GM21737 (cell line): ENCODE measurements around the gene FBXW8.

Experiments
- ATAC-seq: cut with Tn5 transposase; IDR thresholded peaks from one replicate; pipeline ENCODE4 v1.9.1; 2021; ENCODE audit warnings: mild to moderate bottlenecking, moderate library complexity; ENCODE audit not compliant: unreplicated experiment

The FBXW8 gene

DNA sequence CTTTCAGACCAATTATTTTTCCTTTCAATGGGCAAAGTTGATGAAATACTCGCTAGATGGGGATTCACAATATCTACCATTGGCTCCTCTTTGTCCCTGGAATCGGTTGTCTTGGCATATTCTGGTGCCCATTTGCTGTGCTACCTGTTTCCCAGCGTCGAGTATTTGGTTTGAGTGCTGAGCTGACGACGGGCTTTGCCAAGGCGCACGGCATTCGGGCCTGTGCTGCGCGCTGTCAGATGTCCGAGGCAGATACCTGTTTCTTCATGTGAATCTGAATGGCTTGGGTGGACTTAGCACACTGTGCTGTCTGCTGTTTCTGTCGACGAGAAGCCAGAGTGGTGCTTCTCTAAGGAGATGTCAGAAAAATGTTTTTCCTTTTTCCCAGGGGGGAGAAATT, 107.5 kb downstream of the FBXW8 start:
- ATAC-seq = no peak

DNA sequence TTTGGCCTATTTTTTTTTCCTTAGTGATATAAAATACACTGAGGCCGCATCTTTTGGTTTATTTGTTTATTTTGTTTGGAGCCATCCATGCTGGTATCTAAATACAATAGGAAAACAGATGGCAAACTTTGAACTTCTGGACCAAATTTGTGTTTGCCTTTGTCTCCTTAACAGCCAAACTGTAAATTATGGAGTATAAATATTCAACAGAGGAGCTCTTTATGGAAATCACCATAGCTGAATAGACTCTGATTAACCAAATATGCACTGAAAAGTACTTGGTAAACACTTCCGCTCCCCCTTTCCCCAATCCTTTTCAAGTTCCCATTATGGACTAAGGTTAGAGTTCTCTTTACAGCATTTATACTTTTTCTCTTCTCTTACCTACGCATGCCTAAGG, 107.9 kb downstream of the FBXW8 start:
- no peak for ATAC-seq

DNA sequence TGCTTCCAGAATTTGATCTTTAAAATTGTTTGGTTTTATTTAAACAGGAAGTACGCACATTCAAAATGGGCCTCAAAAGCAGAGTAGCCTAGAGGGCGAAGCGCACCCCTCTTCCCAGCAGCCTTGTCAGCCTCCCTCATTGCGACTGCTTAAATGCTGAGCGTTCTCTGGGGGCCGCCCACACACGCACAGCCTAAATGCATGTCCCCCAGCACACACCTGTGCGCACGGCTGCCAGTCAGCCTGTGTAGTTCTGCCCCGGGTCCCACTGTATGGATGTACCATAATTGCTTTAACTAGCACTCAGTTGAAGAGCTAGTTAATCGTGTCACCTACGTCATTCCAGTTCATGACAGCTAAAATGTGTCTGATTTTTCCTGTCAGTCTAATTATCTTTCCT, 109.1 kb downstream of the FBXW8 start:
- ATAC-seq = no peak

DNA sequence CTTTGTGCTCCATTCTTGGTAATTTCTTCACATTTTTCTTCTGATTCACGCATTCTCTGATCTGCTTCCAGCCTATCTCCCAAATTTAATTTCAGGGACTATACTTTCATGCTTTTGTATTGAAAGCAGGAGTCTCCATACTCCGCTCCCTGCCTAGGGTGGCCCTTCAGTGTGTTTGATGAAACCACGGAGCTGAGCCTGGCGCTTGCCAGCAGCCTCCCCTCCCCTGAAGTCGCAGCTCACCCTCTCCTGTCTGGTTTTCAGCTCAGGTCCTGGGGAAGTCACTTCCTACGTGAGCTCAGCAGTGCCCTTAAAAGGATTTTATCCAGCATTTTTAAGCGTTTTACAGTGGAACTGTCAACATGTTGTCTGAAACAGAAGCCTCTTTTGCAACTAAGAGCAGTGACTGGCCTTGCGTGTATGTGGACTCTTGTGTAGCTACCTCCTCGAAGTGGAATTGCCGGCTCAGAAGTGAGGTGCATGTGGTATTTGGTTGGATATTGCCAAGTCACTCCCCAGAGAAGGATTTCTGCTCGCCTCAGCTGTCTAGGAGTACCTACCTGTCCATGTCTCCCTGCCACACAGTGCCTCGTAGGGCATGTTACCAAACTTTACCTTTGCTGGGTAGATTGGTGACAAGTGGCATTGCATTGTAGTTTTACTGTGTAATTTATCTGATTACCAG, 109.9 kb downstream of the FBXW8 start:
- ATAC-seq = no peak

DNA sequence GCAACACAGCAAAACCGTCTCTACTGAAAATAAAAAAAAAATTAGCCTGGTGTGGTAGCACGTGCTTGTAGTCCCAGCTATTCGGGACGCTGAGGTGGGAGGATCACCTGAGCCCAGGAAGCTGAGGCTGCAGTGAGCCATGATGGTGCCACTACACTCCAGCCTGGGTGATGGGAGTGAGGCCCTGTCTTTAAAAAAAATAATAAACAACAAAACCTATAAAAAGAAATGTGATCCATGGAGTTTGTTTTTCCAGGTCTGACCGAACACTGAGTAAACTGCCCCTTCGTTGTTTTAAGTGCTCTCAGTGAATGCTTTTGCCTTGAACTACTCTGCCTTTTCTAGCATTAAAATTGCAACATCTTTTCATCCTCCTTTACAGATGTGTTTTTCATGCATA, 111.7 kb downstream of the FBXW8 start:
- no peak for ATAC-seq

- no peak for ATAC-seq
Measured at GRCh38 chr12:117023998-117024960, 113.5 kb downstream of the FBXW8 start.

- no peak for ATAC-seq
Measured at GRCh38 chr12:117024961-117025480, 114.3 kb downstream of the FBXW8 start.

DNA sequence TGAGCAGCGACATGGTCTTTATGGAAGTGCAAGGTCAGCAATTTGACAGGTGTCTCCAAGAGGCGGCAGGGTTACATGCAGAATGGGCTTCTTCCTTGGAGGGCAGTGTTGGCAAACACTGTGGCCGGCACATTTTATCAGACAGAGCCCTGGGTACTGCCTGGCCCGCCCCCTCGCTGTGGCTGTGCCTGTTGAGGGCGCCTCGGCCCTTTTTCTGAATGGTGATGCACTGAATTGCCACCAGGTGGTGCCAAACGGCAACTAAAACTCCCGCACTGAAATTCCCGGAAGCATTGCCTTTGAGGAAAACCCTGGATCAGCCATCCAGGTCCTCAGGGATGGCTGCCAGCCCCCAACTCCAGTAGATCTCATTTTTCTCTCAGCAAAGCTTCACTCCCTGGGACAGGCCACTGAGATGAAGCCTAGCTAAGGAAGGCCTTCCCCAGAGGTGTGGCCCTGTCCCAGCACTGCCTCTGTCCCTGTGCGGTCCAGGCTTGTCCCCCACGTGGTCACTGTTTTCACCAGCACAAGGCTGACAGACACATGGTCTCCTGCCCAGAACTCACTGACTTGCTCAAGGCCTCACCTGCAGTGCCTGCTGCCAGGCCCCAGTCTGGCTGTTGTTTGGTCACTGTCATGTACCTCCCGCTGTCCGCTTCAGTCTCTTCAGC, 114.9 kb downstream of the FBXW8 start:
- no peak for ATAC-seq

DNA sequence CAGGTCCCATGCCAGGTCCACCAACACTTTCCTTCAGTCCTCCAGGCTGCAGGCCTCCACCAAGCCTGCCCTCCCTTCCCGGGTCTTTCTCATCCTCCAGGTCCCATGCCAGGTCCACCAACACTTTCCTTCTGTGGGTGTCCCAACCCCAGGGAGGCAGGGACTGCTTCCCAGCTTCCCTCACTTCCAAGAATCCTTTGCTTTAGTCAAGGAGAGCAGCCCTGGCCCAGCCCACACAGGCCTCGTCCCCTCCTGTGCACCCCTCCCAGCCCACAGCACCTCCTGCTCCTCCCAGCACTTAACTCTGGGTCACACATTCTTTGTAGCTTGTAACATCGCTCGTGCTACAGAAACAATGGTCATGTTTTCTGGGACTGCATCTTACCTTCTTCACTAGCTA, 115.6 kb downstream of the FBXW8 start:
- no peak for ATAC-seq

DNA sequence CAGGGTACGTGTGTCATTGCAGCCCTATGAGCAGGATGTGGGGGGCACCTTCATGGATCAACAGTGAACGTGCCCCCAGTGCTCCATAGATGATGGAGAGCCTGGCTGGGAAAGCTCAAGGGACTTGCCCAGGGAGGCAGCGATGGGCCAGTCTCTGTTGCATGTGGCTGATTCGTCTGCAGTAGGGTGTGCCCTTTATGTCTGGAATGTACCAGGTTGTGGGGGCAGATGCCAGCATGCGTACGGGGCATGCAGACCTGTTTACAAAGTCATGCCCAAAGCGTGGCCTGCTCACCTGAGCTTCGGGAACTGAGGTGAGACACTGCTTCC, 116.1 kb downstream of the FBXW8 start:
- ATAC-seq = no peak

GRCh38 chr12:117027251-117028086, 116.7 kb downstream of the FBXW8 start:
- ATAC-seq = no peak

DNA sequence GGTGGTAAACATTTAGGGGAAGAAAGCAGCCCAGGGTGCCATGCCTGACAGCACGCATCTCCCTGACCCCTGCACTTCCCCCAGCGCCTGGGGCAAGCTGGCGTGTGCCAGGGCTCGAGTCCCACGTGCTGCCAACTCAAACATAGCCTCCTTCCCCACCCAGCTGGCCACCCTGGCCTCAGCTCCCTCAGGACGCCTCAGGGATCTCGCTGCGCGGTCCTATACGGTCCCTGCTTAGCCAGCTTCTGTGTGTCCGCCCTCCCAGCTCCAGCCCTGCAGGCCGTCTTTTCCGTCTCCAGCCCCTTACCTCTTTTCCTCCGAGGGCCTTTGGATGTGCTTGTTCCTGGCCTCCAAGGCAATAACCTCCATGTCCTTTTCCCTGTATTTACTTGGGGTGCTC, 117.5 kb downstream of the FBXW8 start:
- ATAC-seq = no peak

DNA sequence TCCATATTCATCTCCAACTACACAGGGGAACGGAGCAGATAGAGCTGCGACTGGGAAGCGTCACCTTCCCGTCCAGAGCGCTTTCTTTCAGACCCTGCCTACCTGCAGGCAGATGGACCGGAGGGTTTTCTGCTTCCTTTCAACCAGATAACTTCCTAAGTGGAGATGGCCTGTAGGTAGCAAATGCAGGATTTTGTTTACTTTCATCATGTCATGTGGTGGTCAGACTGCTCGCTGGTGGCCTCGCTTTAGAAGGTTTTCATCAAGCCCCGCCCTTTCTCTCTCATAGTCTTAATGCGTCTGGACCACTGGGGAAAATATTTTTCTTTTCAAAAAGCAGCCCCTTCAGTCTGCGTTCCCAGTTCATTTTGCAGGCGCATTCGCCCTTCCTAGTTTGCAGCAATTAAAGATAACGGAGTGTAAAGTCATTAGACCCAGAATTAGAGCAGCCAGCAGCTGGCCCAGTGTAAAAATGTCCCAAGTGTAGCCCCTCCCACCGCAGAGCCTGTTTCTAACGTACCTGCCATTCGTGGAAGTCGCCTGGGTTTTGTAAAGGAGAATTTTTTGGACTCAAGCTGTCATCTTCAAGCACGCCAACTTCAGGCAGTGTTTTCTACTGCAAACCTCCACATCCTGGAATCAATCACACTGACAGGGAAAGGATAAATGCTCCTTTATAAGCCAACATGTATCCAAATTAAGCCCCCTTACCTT, 119.6 kb downstream of the FBXW8 start:
- ATAC-seq = no peak

GRCh38 chr12:117031843-117032592, 121.3 kb downstream of the FBXW8 start:
- ATAC-seq = no peak

- ATAC-seq = no peak
Measured at GRCh38 chr12:117032593-117033381, 122.0 kb downstream of the FBXW8 start.

GRCh38 chr12:117033382-117034221, 122.9 kb downstream of the FBXW8 start:
- ATAC-seq = no peak

GRCh38 chr12:117034249-117034648, 123.5 kb downstream of the FBXW8 start:
- ATAC-seq = no peak

- no peak for ATAC-seq
Measured at GRCh38 chr12:117034701-117035151, 124.0 kb downstream of the FBXW8 start.
